ENCODE data around the gene KDELR1. TPM values are rescaled to one million over a fixed set of nuclear protein-coding genes. Genes with fewer than 3 reads are reported as not detected.
A peak's percentile ranks its signal among the peaks of the same experiment; 100 is the strongest.

KDELR1 gene
- total RNA-seq, 6 experiments from 2014 or later = 354 to 455 (median 395) TPM

- Mint-ChIP-seq H3K27ac (no peak overlapping the region), H3K36me3 (ENCODE audit: low read depth) (0 out of 2 replicates have a peak, but pooled peaks cover 4% of the 10 kb centered on the region), H3K4me1 (ENCODE audit: low read depth) (peaks cover 12% of the 10 kb centered on the region), H3K9me3 (no peaks in the 10 kb centered on the region), H3K27me3 (ENCODE audit: insufficient read depth) (no peaks in the 10 kb centered on the region), H3K4me3 (no peak overlapping the region)
- TF ChIP-seq CTCF (IDR thresholded peaks at IDR 0.05) = no peak
- no peak for DNase-seq
These were observed 37.7 kb downstream of the KDELR1 start for GRCh38 chr19:48353677-48354076.

- Mint-ChIP-seq H3K4me3 (no peak overlapping the region), H3K9me3 (no peaks in the 10 kb centered on the region), H3K27ac (no peak overlapping the region), H3K36me3 (ENCODE audit: low read depth) (no peaks in the 10 kb centered on the region), H3K27me3 (ENCODE audit: insufficient read depth) (no peaks in the 10 kb centered on the region), H3K4me1 (ENCODE audit: low read depth) (peaks cover 11% of the 10 kb centered on the region; the same call in 1 of the 2 replicates)
- TF ChIP-seq CTCF (IDR thresholded peaks at IDR 0.05) = peak; percentile 93
- DNase-seq = peak; percentile 33
These were observed 40.0 kb downstream of the KDELR1 start for GRCh38 chr19:48351341-48351752.

GRCh38 chr19:48350856-48351255, 40.5 kb downstream of the KDELR1 start:
- Mint-ChIP-seq H3K27ac (no peak overlapping the region), H3K9me3 (no peaks in the 10 kb centered on the region), H3K27me3 (ENCODE audit: insufficient read depth) (no peaks in the 10 kb centered on the region), H3K4me1 (ENCODE audit: low read depth) (peaks cover 11% of the 10 kb centered on the region; the same call in 1 of the 2 replicates), H3K4me3 (no peak overlapping the region), H3K36me3 (ENCODE audit: low read depth) (no peaks in the 10 kb centered on the region)
- TF ChIP-seq CTCF (IDR thresholded peaks at IDR 0.05) = no peak
- DNase-seq = no peak

GRCh38 chr19:48348737-48349136, 42.6 kb downstream of the KDELR1 start:
- TF ChIP-seq CTCF (IDR thresholded peaks at IDR 0.05) = no peak
- no peaks in the 10 kb centered on the region for H3K9me3 Mint-ChIP-seq
- H3K27ac Mint-ChIP-seq = no peak overlapping the region
- DNase-seq = no peak
- H3K4me3 Mint-ChIP-seq = no peak overlapping the region
- H3K4me1 Mint-ChIP-seq (ENCODE audit: low read depth) = peaks cover 10% of the 10 kb centered on the region; the same call in 1 of the 2 replicates
- peaks cover 2% of the 10 kb centered on the region; the same call in 1 of the 2 replicates for H3K27me3 Mint-ChIP-seq (ENCODE audit: insufficient read depth)
- H3K36me3 Mint-ChIP-seq (ENCODE audit: low read depth) = no peaks in the 10 kb centered on the region

- no peak overlapping the region for H3K4me3 Mint-ChIP-seq
- H3K27me3 Mint-ChIP-seq (ENCODE audit: insufficient read depth) = peaks cover 2% of the 10 kb centered on the region; the same call in 1 of the 2 replicates
- peaks cover 9% of the 10 kb centered on the region for H3K4me1 Mint-ChIP-seq (ENCODE audit: low read depth)
- H3K36me3 Mint-ChIP-seq (ENCODE audit: low read depth) = no peaks in the 10 kb centered on the region
- TF ChIP-seq CTCF (IDR thresholded peaks at IDR 0.05) = no peak
- no peak for DNase-seq
- H3K27ac Mint-ChIP-seq = no peak overlapping the region
- H3K9me3 Mint-ChIP-seq = no peaks in the 10 kb centered on the region
These were observed 43.3 kb downstream of the KDELR1 start for GRCh38 chr19:48348045-48348444.

- no peak for DNase-seq
- H3K36me3 Mint-ChIP-seq (ENCODE audit: low read depth) = no peaks in the 10 kb centered on the region
- no peaks in the 10 kb centered on the region for H3K9me3 Mint-ChIP-seq
- H3K27ac Mint-ChIP-seq = no peak overlapping the region; the same call in 1 of the 2 replicates
- TF ChIP-seq CTCF (IDR thresholded peaks at IDR 0.05) = no peak
- peaks cover 2% of the 10 kb centered on the region; the same call in 1 of the 2 replicates for H3K27me3 Mint-ChIP-seq (ENCODE audit: insufficient read depth)
- peaks cover 13% of the 10 kb centered on the region for H3K4me1 Mint-ChIP-seq (ENCODE audit: low read depth)
- no peak overlapping the region for H3K4me3 Mint-ChIP-seq
These were observed 45.2 kb downstream of the KDELR1 start for GRCh38 chr19:48346191-48346590.

All from HFFc6 (cell line).